T-helper 1 cell (primary cell): ENCODE results near the gene TTC39C.
"Not testable (repeated sequence)": the region's sequence is repeated elsewhere in the genome, so short reads cannot be mapped to it uniquely, and the experiment has no call there.

Source experiments
- DNase-seq, 5 donors: peaks; one replicate each; pipeline ENCODE4 v3.0.0-alpha.2; 2012 to 2020

TTC39C gene

GRCh38 chr18:24055009-24055804 is 40.7 kb downstream of the TTC39C start:
- DNase-seq: no peak

GRCh38 chr18:24055878-24056277 is 41.3 kb downstream of the TTC39C start:
- DNase-seq: no peak

DNA sequence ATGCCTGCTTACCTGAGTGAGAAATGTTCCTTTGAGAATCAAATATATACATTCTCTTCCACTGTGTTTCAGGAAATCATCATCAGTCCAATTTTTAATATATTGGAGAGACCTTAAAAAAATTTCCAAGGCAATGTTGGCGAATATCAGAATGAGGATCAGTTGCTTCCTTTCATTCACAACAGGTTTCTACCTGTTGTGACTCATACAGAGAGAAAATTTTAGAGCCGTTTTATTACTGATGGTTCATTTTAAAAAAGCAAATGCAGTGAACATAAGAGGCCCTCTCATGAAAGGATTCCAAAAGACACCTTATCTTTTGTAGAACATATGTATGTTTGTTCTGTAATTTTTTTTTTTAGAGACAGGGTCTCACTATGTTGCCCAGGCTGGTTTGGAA is 42.0 kb downstream of the TTC39C start:
- no peak for DNase-seq

DNA sequence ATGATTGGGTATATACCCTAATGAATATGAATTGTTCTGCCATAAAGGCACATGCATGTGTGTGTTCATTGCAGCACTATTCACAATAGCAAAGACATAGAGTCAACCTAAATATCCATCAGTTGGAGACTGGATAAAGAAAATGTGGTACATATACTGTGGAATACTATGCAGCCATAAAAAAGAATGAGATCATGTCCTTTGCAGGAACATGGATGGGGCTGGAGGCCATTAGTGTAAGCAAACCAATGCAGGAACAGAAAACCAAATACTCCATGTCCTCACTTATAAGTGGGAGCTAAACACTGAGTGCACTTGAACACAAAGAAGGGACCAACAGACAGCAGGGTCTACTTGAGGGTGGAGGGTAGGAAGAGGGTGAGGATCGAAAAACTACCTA is 43.2 kb downstream of the TTC39C start:
- DNase-seq: no peak

GRCh38 chr18:24059385-24059784 is 44.8 kb downstream of the TTC39C start:
- not testable (repeated sequence) for DNase-seq

DNA sequence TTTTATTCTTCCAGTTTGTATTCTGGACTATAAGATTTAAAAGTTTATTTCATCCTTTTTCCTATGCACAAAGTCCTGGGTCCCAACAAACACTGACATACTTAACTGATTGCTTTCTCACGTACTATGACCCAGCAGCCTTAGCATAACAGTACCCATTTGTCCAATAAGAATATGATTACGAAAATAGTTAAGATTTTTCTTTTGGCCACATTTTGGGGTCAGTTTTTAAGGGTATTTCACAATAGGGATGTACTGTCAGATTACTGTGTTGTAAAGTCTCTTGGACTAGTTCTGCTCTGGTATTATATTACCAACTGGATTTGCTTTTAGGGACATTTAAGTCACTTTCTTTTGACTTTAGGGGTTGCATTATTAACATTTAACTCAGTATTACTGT is 46.1 kb downstream of the TTC39C start:
- no peak for DNase-seq

- no peak for DNase-seq
Observed at GRCh38 chr18:24063121-24063731, 48.7 kb downstream of the TTC39C start.

GRCh38 chr18:24064391-24065100 is 50.0 kb downstream of the TTC39C start:
- DNase-seq: no peak

- no peak for DNase-seq
Observed at GRCh38 chr18:24065906-24066305, 51.4 kb downstream of the TTC39C start.

- DNase-seq: no peak
Observed at GRCh38 chr18:24068945-24069693, 54.6 kb downstream of the TTC39C start.

DNA sequence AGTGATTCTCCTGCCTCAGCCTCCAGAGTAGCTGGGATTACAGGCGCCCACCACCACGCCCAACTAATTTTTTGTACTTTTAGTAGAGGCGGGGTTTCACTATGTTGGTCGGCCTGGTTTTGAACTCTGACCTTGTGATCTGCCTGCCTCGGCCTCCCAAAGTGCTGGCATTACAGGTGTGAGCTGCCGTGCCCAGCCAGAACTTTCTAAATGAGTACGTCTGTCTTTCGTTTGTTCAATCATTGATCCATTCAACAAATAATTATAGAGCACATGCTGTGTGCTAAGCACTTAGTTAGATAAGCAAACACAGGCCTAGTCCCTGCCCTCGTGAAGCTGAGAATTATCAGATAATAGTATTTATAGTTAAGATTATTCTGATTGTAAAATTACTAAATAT is 56.5 kb downstream of the TTC39C start:
- DNase-seq: no peak

- no peak for DNase-seq
Observed at GRCh38 chr18:24071779-24072178, 57.2 kb downstream of the TTC39C start.

DNA sequence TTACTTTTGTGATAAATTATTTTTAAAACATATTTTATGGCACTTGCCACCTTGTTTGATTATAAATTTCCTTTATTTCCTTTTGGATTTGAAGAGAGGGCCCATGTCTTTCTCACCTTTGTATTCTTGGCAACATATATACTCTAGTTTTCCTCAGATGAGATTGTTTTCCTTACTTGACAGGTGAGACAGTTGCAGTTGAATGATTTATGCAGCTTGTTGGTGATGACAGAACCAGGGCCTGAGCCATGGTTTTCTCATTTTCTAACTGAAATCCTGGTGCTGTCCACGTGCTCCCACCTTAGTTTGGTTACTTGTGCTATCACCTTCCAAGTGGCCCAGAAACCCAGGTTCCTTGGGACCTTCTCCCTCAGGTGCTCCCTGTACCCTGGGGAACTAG is 58.2 kb downstream of the TTC39C start:
- no peak for DNase-seq

DNA sequence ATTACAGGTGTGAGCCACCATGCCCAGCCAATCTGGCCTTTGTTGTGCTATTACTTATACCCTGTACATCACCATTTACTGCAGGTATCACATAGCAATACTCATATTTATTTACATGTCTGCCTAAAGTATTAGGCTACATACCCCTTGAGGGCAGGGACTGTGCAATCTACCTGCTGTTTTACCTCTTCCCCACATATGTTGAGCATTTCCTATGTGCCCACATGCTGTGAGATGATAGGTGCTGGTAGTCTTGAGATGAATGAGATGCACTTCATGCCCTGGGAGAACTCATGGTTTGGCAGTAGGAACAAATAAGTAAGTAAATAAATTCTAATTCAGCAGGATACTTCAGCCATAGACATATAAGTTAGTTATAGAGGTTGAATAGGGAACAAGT is 59.2 kb downstream of the TTC39C start:
- DNase-seq: no peak

DNA sequence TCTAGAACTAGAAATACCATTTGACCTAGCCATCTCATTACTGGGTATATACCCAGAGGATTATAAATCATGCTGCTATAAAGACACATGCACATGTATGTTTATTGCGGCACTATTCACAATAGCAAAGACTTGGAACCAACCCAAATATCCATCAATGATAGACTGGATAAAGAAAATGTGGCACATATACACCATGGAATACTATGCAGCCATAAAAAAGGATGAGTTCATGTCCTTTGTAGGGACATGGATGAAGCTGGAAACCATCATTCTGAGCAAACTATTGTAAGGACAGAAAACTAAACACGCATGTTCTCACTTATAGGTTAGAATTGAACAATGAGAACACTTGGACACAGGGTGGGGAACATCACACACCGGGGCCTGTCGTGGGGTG is 60.2 kb downstream of the TTC39C start:
- not testable (repeated sequence) for DNase-seq

- DNase-seq: peak in 4 of 5 donors; percentile 11 to 85 (median 17)
Observed at GRCh38 chr18:24075767-24076597, 61.4 kb downstream of the TTC39C start.

DNA sequence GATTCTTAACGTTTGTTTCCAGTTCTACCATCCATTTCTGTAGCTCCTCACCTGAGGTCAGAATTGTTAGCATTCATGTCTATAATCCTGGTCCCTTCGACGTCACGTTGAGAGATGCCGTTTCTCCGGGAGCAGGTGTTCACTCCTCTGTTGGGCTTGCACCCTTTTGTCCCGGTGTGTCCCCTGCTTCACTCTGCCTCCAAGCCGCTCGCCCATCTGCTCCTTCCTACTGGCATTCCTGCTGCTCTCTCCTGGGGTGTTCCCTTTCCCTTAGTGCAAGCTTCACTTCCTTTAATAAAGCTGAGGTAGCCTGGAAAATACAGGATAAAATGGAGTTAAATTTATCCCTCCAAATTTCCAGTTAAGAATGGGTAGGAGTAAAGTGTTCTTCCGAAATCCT is 62.4 kb downstream of the TTC39C start:
- no peak for DNase-seq

DNA sequence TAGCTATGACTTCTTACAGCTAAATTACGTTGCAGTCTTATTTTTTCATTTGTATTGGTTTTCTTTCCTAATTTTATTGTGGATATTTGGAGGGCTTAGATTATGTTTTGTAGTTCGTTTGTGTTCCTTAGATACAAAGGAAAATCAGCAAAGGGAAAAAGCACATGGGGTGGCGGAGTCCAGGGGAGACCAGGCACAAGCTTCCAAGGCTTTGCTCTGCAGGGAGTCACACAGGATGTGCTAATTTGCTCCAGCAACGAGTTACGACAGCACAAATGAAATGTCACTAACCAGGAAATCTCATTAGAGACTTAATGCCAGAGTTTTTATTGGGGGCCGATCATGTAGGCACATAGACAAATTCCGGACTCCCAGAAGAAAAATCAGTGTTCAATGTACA is 63.8 kb downstream of the TTC39C start:
- DNase-seq: no peak

DNA sequence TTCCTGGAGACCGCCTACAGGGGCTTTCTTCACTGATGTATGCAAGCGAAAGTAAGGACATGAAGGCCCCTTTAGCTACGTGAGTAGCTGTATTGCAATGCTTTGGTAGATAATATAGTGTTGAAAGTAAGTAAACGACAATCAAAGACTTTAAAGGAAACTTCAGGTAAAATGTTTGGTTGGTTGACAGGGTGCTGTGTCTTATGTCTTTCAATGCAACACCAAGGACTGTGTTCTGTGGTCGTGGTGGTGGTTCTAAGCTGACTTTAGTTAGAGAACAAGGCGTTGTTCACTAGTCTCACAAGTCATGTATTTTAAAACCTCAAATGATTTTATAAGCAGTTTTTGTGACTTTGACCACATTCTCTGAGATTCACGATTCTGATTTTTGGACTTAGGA is 66.3 kb downstream of the TTC39C start:
- no peak for DNase-seq

GRCh38 chr18:24083550-24083949 is 69.0 kb downstream of the TTC39C start:
- no peak for DNase-seq

GRCh38 chr18:24086082-24086481 is 71.5 kb downstream of the TTC39C start:
- DNase-seq: no peak

DNA sequence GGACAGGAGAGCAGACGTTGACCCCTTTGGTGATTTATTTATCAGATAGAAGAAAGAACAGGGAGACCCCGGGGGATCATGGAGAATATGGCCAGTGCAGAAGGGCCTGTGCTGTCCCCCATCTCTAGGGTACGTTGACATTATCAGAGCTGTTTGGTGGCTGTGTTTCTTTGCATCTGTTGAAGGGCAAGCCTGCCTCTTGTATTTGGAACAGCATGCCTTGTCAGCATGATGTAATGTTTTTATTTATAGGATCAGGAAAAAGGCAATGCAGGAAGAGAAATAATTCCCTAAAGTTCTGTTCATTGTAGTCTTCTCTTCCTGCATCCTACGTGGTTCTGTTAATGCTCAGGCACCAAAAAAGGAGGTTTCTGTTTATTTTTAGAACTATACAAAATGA is 74.5 kb downstream of the TTC39C start:
- DNase-seq: no peak
